Choroid plexus epithelial cell (primary cell): ENCODE data around the gene ANTXRL.
"Not testable (repeated sequence)": the region's sequence is repeated elsewhere in the genome, so short reads cannot be mapped to it uniquely, and the experiment has no call there.

ENCODE experiments used
- DNase-seq: peaks from one replicate; pipeline ENCODE4 v3.0.0-alpha.2; 2010; ENCODE audit warnings: low read depth
- H3K4me3 ChIP-seq: 2 replicates; pipeline ENCODE4 v1.5.1; 2011; ENCODE audit warnings: low read depth, mild to moderate bottlenecking, control low read depth, low read length, moderate library complexity
- TF ChIP-seq, protein P1 (sequence below): conservative IDR thresholded peaks from 2 replicates; pipeline ENCODE4 v1.5.1; 2011; ENCODE audit warnings: low read depth, mild to moderate bottlenecking, control low read depth, inconsistent platforms, low read length, moderate library complexity

ANTXRL gene

DNA sequence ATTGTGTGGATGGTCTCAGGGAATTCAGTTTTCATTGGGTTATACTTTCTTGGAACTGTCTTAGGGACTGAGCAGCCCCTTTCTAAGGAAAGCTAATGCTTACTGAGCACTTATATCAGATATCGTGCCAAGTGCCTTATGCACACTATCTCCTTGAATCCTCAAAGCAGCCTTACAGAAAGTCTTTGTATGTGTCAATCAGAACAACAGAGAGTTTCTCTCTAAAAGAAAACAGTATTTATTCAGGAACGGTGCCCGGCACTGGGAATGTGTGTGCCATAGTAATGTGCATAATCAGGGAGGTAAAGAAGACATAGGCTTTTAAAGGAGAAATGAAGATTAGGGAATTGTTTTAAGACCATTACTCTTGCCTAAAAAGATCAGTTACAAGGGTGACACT is 17.3 kb downstream of the ANTXRL start:
- DNase-seq: no peak
- H3K4me3 ChIP-seq: no peak overlapping the region
- TF ChIP-seq, protein P1, sequence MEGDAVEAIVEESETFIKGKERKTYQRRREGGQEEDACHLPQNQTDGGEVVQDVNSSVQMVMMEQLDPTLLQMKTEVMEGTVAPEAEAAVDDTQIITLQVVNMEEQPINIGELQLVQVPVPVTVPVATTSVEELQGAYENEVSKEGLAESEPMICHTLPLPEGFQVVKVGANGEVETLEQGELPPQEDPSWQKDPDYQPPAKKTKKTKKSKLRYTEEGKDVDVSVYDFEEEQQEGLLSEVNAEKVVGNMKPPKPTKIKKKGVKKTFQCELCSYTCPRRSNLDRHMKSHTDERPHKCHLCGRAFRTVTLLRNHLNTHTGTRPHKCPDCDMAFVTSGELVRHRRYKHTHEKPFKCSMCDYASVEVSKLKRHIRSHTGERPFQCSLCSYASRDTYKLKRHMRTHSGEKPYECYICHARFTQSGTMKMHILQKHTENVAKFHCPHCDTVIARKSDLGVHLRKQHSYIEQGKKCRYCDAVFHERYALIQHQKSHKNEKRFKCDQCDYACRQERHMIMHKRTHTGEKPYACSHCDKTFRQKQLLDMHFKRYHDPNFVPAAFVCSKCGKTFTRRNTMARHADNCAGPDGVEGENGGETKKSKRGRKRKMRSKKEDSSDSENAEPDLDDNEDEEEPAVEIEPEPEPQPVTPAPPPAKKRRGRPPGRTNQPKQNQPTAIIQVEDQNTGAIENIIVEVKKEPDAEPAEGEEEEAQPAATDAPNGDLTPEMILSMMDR: no peak

DNA sequence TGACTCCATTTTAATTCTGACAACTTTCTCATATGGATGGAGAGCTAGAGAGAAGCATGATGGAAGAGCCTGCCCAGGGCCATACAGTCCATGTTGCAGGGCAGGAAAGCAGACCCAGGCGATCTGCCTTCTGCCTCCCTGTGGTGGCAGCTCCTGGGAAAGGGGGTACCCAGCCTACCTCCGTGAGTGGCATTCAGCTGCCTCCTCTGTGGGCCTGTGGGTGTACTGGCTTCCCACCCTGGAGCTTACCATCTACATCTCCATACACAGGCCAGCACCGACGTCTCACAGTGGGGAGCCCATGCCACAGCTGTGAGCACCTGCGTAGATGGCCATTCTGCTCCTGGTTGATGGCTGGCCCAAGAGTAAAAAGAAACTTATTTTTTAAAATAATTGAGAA is 17.9 kb downstream of the ANTXRL start:
- DNase-seq, H3K4me3 ChIP-seq: not testable (repeated sequence)

DNA sequence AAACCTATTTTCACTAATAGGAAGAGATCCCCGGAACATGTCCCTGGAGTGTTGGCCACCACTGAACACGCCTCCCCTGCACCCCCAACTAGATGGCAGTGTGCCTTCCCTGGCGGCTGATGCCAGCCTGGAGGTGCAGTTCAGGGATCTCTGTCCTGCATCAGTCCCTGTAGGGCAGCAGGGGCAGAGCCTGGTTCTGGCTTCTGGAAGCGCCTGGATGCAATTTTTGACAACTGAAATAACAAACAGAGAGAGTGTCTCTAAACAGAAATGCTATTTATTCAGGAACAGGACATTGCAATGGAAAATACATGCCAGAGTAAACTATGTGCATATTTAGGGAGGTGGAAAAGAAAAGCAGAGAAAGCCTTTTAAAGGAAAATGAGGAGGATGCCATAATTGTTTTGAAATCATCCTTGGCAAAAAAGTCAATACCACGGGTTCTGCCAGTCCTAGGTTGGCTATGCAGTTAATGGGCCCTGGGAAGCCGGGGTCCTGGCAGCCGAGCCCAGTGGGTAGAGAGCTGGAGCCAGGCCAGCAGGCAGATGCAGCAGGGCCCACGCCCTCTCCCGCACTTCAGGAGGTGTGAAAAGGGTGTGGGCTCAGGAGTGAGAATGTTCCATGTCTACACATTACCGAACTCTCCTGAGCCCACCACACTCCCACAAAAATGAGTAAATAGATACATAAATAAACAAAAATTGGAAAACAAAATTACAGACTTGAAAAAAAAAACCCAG is 18.5 kb downstream of the ANTXRL start:
- no peak overlapping the region for H3K4me3 ChIP-seq
- DNase-seq: no peak
- TF ChIP-seq, protein P1: no peak

DNA sequence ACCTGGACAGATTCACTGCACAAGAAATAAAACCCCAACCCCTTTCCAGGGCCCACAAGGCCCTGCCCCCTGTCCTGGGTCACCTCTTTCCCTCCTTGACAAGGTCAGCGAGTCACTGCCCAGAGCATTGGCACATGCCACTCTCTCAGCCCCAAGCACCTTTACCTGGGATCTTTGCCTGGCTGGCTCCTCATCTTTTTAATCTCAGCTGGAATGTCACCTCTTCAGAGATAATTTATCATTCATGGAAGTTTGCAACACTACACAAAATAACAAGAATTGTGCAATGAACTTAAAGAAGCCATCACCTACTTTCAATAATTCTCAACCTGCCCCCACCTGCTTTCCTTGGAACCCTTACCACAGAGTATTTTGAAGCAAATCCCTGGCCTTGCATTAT is 19.2 kb downstream of the ANTXRL start:
- H3K4me3 ChIP-seq: no peak overlapping the region
- TF ChIP-seq, protein P1: no peak
- DNase-seq: no peak

DNA sequence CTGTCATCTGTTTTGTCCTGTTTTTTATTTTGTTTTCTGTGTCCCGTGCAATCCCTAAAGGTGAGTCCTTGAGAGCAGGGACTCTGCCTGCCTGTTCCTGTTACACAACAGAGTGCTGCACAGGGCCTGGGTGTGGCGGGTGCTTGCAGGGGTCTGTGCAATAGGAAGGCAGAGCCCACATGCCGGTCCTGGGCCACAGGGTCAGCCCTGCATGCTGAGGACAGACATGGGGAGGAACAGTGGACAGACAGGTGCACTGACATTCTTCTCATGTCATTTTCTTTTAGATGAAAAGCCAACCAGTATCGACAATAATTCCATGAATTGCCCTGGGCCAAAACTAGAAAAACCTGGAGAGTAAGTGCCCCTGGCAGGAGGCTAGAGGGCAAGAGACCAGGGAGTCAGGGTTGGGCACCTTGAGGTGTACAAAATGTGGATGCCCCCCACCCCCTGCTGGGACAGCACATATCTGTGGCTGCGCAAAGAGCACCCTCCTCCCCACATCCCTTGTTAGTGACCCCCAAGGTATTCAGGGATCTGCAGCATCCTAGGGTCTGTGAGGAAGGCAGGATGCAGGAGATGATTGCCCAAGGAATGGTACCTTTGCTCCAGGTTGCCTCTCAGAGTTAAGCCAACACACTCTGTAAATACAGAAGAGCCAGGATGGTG is 19.9 kb downstream of the ANTXRL start:
- no peak for DNase-seq
- TF ChIP-seq, protein P1: no peak
- H3K4me3 ChIP-seq: no peak overlapping the region

DNA sequence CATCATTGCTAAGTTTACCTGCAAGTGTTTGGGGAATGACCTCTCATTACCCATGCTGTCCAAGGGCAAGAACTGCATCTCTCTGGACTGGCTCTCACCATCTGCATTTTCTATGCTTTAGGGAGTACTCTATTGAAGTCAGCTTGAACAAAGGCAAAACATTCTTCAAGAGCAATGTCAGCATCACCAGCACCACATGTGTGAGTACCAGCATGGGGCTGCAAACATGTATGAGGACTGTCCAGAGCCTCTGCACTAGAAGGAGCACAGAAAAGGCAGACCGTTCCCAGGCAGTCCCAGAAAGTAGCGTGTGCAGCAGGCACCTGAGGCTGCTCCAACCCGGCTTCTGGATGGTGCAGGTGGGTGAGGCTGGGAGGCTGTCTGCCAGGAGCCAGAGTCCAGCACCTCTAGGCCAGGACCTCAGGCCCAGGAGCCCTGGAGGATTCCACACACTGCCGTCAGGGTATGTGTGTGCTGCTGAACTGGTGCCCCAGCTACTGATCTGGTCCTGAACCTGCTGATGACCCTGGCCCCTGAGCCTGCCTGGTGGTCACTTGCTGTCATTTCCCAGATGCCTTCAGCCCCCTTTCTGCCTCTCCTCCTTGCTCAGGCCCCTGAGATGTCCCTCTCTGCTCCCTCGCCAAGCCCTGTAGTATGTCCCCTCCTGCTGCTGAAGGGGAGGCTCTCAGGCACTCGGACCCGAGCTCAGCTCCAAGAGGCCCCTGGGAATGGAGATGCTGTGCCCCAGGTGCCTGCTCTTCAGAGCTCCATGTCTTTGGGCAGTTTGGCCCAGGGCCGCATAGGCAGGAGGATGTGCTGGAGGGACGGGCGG is 20.7 kb downstream of the ANTXRL start:
- no peak for DNase-seq
- TF ChIP-seq, protein P1: no peak
- H3K4me3 ChIP-seq: no peak overlapping the region

DNA sequence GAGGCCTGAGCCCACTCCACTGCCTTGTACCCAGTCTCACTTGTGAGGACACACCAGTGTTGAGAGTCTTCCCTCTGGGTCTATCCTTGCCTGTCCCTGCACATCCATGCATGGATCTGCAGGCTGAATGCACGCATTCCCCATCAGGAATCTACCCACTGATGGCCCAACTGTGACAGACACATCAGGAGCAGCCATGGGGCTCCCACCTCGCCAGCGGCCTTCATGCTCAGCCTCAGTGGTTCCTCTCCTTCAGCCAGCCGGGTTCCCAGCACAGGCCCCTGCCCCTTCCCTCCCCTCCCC is 21.3 kb downstream of the ANTXRL start:
- TF ChIP-seq, protein P1: no peak
- DNase-seq: no peak
- H3K4me3 ChIP-seq: no peak overlapping the region
